H1 (cell line): ENCODE data around the gene DMBT1. TPM values are rescaled to one million over a fixed set of nuclear protein-coding genes. Genes with fewer than 3 reads are reported as not detected.

ENCODE experiments used
- EGR1 ChIP-seq: IDR thresholded peaks from 2 replicates; pipeline ENCODE4 v1.6.1; 2011; ENCODE audit warnings: low read depth, low read length, borderline replicate concordance
- JUND ChIP-seq: IDR thresholded peaks from 2 replicates; pipeline ENCODE4 v1.6.1; 2011; ENCODE audit warnings: mild to moderate bottlenecking, improper control_type of control experiment, low read length
- POLR2A ChIP-seq, 2 experiments: IDR thresholded peaks; 1 replicate in 1 of 2; 2 replicates in 1 of 2; pipeline ENCODE4 v1.6.1; 2011; ENCODE audit warnings: low read depth in 2 of 2, low read length in 2 of 2, mild to moderate bottlenecking in 2 of 2; ENCODE audit errors: control extremely low read depth in 1 of 2
- SP1 ChIP-seq: IDR thresholded peaks from 2 replicates; pipeline ENCODE4 v1.6.1; 2011; ENCODE audit warnings: low read depth, low read length
- TAF1 ChIP-seq: IDR thresholded peaks from 2 replicates; pipeline ENCODE4 v1.6.1; 2011; ENCODE audit warnings: mild to moderate bottlenecking, low read depth, low read length
- polyA plus RNA-seq, 7 experiments: library from polyadenylated mRNA; depleted of rRNA in 3 of 7; stranded (reverse) in 5 of 7; unstranded in 2 of 7; fragments of >200 nt in 5 of 7; fragments of 200-250 nt in 2 of 7; gene quantifications; 1 replicate in 5 of 7; 2 replicates in 1 of 7; 4 replicates in 1 of 7; pipeline versions ENCODE4 v1.2.1 to v1.2.3, GENCODE V29; 2011 to 2013; ENCODE audit warnings: missing spikeins in 2 of 7, mixed read lengths in 2 of 7
- total RNA-seq: library from RNA; stranded (reverse); fragmentation: NEBNext Ultra II Directional; extraction: Animal tissue kit (Norgen Biotek cat#: 25700); gene quantifications from 2 replicates; pipeline ENCODE4 v1.2.1, GENCODE V29; 2021
- TF ChIP-seq, protein P1 (sequence below): IDR thresholded peaks from 2 replicates; pipeline ENCODE4 v1.6.1; 2011; ENCODE audit warnings: low read length, improper control_type of control experiment

The DMBT1 gene
- total and polyA plus RNA-seq, 2 of the 8 experiments (the other 6 are each of a cell fraction or from before 2014, with no cell fraction given), result 0.03 TPM; not detected in 1

DNA sequence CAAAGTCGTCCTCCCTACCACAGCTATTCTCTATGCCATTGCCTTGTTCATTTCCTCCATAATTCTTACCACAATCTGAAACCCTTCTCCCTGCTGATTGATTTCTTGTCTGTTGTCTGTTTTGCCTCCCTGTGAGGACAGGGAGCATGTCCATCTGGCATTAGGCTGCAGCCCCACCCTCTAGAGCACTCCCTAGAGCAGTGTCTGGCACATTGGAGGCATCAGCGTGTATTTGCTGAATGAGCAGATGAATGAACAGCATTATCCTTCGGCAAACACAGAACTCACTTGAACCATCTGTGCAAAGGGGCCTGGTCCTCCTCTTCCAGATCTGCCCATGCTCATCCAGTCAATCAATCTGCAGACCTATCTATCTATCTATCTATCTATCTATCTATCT lies 5.1 kb upstream of the DMBT1 start (continued):
- TF ChIP-seq, protein P1, sequence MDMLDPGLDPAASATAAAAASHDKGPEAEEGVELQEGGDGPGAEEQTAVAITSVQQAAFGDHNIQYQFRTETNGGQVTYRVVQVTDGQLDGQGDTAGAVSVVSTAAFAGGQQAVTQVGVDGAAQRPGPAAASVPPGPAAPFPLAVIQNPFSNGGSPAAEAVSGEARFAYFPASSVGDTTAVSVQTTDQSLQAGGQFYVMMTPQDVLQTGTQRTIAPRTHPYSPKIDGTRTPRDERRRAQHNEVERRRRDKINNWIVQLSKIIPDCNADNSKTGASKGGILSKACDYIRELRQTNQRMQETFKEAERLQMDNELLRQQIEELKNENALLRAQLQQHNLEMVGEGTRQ, result no peak
- TF ChIP-seq JUND (no peak), SP1 (no peak), POLR2A (IDR thresholded peaks at IDR 0.05; ENCODE audit: control extremely low read depth in 1 of 2, low read depth in 2 of 2, low read length in 2 of 2) (no peak), EGR1 (no peak), TAF1 (no peak)
